ENCODE data around the gene ATP2B2.

- TF ChIP-seq CTCF (conservative IDR thresholded peaks at IDR 0.05; ENCODE audit: low read length) (no peak), EZH2phosphoT487 (IDR thresholded peaks at IDR 0.05; ENCODE audit: borderline replicate concordance) (no peak)
These were observed 28.7 kb upstream of the ATP2B2 start for GRCh38 chr3:10534066-10534465.

Measured in Loucy (cell line).